Mucosa of descending colon (tissue), 3 donors: ENCODE results near the gene RILP. TPM values are rescaled to one million over a fixed set of nuclear protein-coding genes. Genes with fewer than 3 reads are reported as not detected.
A peak's percentile ranks its signal among the peaks of the same experiment; 100 is the strongest.

Experiments used
- ATAC-seq: fragments of 200-7000 bp; cut with Tn5 transposase; one replicate; pipeline ENCODE4 v1.9.1; 2020; ENCODE audit warnings: mild to moderate bottlenecking, moderate library complexity
- DNase-seq, 3 donors: peaks; one replicate each; pipeline ENCODE4 v3.0.0-alpha.2; 2020
- H3K36me3 ChIP-seq: fragments of 200-600 bp; one replicate; pipeline ENCODE4 v1.8.0; 2021; ENCODE audit warnings: low read depth, mild to moderate bottlenecking
- H3K4me1 ChIP-seq: fragments of 200-600 bp; one replicate; pipeline ENCODE4 v1.8.0; 2021; ENCODE audit warnings: low read depth, mild to moderate bottlenecking
- H3K4me3 ChIP-seq: fragments of 200-600 bp; one replicate; pipeline ENCODE4 v1.8.0; 2021; ENCODE audit warnings: mild to moderate bottlenecking
- H3K9me3 ChIP-seq: fragments of 200-600 bp; one replicate; pipeline ENCODE4 v1.8.0; 2021; ENCODE audit warnings: mild to moderate bottlenecking
- intact Hi-C, 2 donors: fragments of 100-400 bp; cut with DNase I in 1 of 2; cut with micrococcal nuclease in 1 of 2; formaldehyde crosslinking; loops; one replicate each; pipeline versions ENCODE4 v1.11.0 to v1.11.1; 2022; cut with DNase I, micrococcal nuclease
- total RNA-seq, 3 donors: library from RNA; stranded (reverse); fragmentation: NEBNext Ultra II Directional in 2 of 3; extraction: Animal tissue kit (Norgen Biotek cat#: 25700) in 2 of 3; gene quantifications; one replicate each; pipeline versions ENCODE4 v1.2.1 to v1.2.4, GENCODE V29; 2021 to 2023
- TF ChIP-seq, protein P1 (sequence below): fragments of 200-600 bp; IDR thresholded peaks from one replicate; pipeline ENCODE4 v1.8.0; 2022; ENCODE audit warnings: antibody characterized with exemption, mild to moderate bottlenecking
- donor health status: DM: no; HTN: no; CAD: no; lungs with moderate emphysema.
- donor health status: DM: no; HTN: no; CAD: no.
- donor health status: DM: no; HTN: yes; CAD: no.

RILP gene
- total RNA-seq, 3 donors from 2014 or later = 33.3 to 71.6 (median 41.0) TPM

DNA sequence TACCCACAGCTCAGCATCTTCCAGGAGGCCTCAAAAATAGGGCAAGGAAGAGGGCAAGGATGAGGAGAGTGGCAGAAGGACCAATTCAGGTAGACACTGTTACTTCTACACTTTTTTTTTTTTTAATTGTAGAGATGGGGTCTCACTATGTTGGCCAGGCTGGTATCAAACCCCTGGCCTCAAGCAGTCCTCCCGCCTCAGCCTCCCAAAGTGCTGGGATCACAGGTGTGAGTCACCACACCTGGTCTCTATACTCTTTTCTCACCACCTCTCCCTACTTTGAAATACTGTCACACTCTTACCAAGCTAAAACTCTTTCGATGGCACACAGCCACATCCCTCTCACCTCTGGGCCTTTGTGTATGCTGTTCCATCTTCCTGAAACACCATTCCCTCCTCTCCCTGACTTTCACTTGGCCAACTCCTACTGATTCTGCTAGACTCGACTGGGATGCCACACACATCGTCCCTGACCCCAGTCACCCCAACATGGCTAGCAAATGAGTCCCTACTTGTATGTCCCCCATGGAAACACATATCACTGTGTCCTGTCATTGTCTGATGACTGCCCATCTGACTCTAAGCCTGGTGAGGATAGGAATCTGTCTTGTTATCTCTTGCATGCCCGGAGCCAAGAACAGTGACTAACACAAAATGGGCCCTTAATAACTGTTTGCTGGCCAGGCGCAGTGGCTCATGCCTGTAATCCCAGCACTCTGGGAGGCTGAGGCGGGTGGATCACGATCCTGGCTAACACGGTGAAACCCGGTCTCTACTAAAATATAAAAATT lies 13.8 kb downstream of the RILP start:
- DNase-seq (no peak), ATAC-seq (no peak)
- Histone ChIP-seq H3K4me1 (no peaks in the 10 kb centered on the region), H3K9me3 (no peaks in the 10 kb centered on the region), H3K36me3 (no peaks in the 10 kb centered on the region), H3K4me3 (no peak overlapping the region)
- intact Hi-C loops = no loop called here
- TF ChIP-seq, protein P1, sequence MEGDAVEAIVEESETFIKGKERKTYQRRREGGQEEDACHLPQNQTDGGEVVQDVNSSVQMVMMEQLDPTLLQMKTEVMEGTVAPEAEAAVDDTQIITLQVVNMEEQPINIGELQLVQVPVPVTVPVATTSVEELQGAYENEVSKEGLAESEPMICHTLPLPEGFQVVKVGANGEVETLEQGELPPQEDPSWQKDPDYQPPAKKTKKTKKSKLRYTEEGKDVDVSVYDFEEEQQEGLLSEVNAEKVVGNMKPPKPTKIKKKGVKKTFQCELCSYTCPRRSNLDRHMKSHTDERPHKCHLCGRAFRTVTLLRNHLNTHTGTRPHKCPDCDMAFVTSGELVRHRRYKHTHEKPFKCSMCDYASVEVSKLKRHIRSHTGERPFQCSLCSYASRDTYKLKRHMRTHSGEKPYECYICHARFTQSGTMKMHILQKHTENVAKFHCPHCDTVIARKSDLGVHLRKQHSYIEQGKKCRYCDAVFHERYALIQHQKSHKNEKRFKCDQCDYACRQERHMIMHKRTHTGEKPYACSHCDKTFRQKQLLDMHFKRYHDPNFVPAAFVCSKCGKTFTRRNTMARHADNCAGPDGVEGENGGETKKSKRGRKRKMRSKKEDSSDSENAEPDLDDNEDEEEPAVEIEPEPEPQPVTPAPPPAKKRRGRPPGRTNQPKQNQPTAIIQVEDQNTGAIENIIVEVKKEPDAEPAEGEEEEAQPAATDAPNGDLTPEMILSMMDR = no peak

DNA sequence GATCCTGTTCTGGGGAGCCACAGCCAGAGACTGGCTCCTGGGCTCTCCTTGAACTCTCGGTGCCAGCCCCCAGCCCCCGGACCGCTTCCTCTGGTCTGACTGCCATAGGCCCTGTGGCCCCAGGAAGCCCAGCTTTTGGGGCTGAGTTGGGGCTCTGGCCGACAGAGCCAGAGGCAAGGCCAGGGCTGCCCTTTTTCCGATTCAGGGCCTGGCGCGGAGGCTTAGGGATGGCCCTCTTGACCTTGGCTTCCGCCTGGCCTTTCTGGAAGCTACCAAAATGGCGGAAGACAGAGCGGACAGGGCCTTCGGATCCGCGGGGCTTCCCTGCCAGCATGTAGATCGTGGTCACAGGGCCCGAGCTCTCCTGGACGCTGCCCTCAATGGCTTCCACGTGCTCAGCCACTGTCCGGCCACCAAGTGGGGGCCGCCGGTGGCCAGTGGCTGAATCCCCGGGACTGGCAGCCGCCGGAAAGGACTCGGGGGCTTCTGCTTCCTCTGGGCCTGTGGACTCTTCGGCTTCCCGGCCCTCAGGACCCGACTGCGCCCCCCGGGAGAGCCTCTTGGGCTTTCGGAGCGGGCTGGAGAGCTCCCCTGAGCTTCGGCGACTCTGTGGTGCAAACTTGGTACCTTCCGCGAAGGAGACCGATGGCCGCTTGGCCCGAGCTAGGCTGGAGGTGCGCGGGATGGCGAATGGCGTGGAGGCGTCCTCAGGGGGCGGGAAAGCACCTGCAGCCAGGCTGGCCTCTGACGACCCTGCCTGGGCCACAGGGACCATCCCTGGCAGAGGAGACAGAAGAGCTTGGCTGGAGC lies 14.6 kb downstream of the RILP start:
- ATAC-seq = no peak
- Histone ChIP-seq H3K9me3 (no peaks in the 10 kb centered on the region), H3K4me3 (no peak overlapping the region), H3K36me3 (no peaks in the 10 kb centered on the region), H3K4me1 (no peaks in the 10 kb centered on the region)
- TF ChIP-seq, protein P1 = no peak
- DNase-seq = no peak
- intact Hi-C loops = no loop called here

DNA sequence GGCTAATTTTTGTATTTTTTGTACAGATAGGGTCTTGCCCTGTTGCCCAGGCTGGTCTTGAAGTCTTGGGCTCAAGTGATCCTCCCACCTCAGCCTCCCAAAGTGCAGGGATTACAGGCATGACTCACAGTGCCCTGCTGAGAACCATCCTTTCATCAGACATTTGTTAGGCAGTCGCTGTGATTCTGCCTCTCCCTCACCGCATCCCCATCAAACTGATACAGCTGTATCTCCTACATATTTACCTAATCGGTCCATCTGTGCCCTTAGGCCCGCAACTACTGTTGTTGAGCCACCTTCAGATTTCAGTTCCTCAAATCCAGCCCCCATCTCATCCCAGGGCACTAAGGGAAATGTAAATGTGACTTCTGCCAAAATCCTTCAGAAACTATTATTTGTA lies 19.0 kb downstream of the RILP start:
- TF ChIP-seq, protein P1 = no peak
- intact Hi-C loops = loop anchor here in 1 of 2 donors (2.0 kb wide), 1 partner anchor 58 kb away; no protein-coding TSS in a partner anchor
- no peak overlapping the region for H3K4me3 ChIP-seq
- H3K9me3 ChIP-seq = no peaks in the 10 kb centered on the region
- no peak for DNase-seq
- H3K4me1 ChIP-seq = peaks cover 6% of the 10 kb centered on the region
- H3K36me3 ChIP-seq = peaks cover 3% of the 10 kb centered on the region
- ATAC-seq = no peak

DNA sequence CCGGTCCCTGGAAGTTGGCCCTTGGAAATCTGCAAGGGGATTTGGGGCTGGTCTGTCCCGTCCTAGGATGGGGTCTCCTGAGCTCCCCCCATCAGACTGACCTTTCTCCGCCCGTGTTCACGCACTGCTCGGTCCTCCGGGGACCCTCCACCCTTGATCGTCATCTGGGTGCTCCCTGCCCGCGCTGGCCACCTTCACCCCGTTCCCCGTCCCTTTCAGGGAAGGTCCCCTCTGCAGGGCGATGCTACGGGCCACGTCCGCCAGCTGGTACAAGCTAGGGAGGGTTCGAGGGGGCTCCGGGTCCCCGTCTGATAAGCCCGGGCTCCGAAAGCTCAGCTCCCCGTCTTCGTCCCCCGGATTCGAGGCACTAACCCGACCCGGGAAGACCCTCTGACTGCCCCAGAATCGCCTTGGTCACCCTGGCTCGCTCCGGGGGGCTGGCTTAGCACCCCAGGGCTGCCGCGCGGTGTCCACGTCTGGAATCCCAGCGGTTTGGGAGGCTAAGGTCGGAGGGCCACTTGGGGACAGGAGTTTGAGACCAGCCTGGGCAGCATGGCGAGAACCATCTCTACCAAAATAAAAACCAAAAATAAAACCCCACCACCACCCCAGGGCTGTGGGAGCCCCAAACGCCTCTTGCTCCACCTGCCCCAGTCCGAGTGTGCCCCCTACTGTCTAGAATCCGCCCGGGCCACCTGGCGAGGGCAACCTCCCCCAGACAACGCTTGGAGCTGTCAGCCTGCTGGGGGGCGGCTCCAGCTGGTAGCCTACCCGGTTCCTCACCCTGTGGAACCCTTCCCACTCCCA lies 20.0 kb downstream of the RILP start:
- peaks cover 6% of the 10 kb centered on the region for H3K4me1 ChIP-seq
- DNase-seq (peak; percentile 85 to 90 (median 86)), ATAC-seq (peak; percentile 41)
- peaks cover 3% of the 10 kb centered on the region for H3K36me3 ChIP-seq
- H3K9me3 ChIP-seq = no peaks in the 10 kb centered on the region
- intact Hi-C loops = loop anchor here (2.0 to 5.0 kb wide), 2 partner anchors 52 to 57 kb away; no protein-coding TSS in a partner anchor
- peak overlapping the region; percentile 50 for H3K4me3 ChIP-seq
- TF ChIP-seq, protein P1 = peak; percentile 71

DNA sequence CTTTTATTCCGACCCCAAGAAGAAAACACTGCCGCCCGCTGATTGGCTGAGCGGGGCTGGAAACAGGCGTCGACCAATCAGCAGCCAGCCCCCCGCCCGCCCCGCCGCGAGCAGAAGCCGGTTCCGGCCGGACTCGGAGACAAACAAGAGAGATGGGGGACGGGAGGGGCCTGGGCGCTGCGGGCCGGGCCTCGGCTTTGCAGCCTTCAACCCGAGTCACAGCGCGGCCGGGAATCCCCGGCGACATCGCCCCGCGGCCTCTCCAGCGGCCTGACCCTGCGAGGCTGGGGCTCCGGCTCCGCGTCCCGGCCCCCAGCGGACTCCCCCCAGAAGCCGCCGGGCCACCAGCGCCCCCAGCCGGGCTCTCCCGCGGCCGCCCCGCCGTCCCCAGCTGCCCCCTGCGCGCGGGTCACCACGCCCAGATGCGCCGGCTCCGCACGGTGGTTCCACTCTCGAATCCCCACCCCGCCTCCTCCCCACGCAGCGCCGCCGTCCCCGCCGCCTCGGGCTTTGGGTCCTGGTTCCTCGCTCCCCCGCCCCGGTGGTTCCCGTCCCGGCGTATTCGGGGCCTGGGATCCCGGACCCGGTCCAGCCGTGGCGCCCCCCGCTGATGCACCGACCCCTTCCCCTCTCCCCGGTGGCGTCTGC lies 20.7 kb downstream of the RILP start:
- ATAC-seq (peak; percentile 88), DNase-seq (peak; percentile 95 to 97 (median 96))
- Histone ChIP-seq H3K4me3 (peak overlapping the region; percentile 50), H3K9me3 (no peaks in the 10 kb centered on the region), H3K36me3 (peaks cover 3% of the 10 kb centered on the region), H3K4me1 (peaks cover 6% of the 10 kb centered on the region)
- TF ChIP-seq, protein P1 = no peak
- intact Hi-C loops = loop anchor here in 1 of 2 donors (5.0 kb wide), 1 partner anchor 52 kb away; no protein-coding TSS in a partner anchor
